HEK293 (cell line): ENCODE measurements around the gene RBBP8.

ENCODE experiments used
- CTCF ChIA-PET: fragments of 350-600 bp; formaldehyde crosslinking; extraction: SDS; loops from one replicate; lab custom pipeline; 2021; ENCODE audit warnings: antibody characterized with exemption; lab: Yijun Ruan, JAX
- POLR2A ChIA-PET: fragments of 300-600 bp; formaldehyde crosslinking; extraction: SDS; loops from one replicate; lab custom pipeline; 2020; ENCODE audit warnings: antibody characterized with exemption, inconsistent platforms; lab: Yijun Ruan, JAX
- H3K27ac ChIP-seq: fragments of 200-500 bp; sonication (Bioruptor generic); 2 replicates; pipeline ENCODE4 v1.5.1; 2014; ENCODE audit warnings: low read depth, low read length, control low read depth, inconsistent platforms; ENCODE audit errors: extremely low read depth
- H3K36me3 ChIP-seq, 2 experiments: fragments of 200-500 bp in 1 of 2; sonication (Bioruptor generic) in 1 of 2; 1 replicate in 1 of 2; 2 replicates in 1 of 2; pipeline ENCODE4 v1.5.1; 2014 to 2017; ENCODE audit warnings: inconsistent platforms in 2 of 2, low read length in 2 of 2; ENCODE audit not compliant: control insufficient read depth in 2 of 2, insufficient read depth in 1 of 2
- H3K4me1 ChIP-seq: fragments of 200-500 bp; sonication (Bioruptor generic); 2 replicates; pipeline ENCODE4 v1.5.1; 2014; ENCODE audit warnings: mild to moderate bottlenecking, low read length, inconsistent platforms; ENCODE audit not compliant: control insufficient read depth, insufficient read depth
- H3K4me3 ChIP-seq: 2 replicates; pipeline ENCODE4 v1.5.1; 2011; ENCODE audit warnings: low read depth, mild to moderate bottlenecking, control low read depth, low read length, moderate library complexity
- H3K9me3 ChIP-seq: fragments of 200-500 bp; sonication (Bioruptor generic); 2 replicates; pipeline ENCODE4 v1.5.1; 2014; ENCODE audit warnings: low read depth, low read length, inconsistent platforms; ENCODE audit not compliant: control insufficient read depth, insufficient read depth
- EGR2 ChIP-seq: fragments of 450-650 bp; formaldehyde crosslinking; IDR thresholded peaks from 2 replicates; pipeline ENCODE4 v1.5.1; 2016; ENCODE audit warnings: low read depth, missing biosample characterization, missing genetic modification characterization
- GLIS2 ChIP-seq: fragments of 450-650 bp; formaldehyde crosslinking; IDR thresholded peaks from 2 replicates; pipeline ENCODE4 v1.5.1; 2016; ENCODE audit warnings: missing biosample characterization, missing genetic modification characterization
- KLF10 ChIP-seq: fragments of 450-650 bp; IDR thresholded peaks from 2 replicates; pipeline ENCODE4 v1.5.1; 2018; ENCODE audit warnings: missing biosample characterization, mild to moderate bottlenecking, missing genetic modification characterization
- KLF16 ChIP-seq: fragments of 450-650 bp; formaldehyde crosslinking; IDR thresholded peaks from 2 replicates; pipeline ENCODE4 v1.5.1; 2017; ENCODE audit warnings: missing biosample characterization, missing genetic modification characterization
- OSR2 ChIP-seq: fragments of 450-650 bp; formaldehyde crosslinking; IDR thresholded peaks from 2 replicates; pipeline ENCODE4 v1.5.1; 2016; ENCODE audit warnings: missing biosample characterization, missing genetic modification characterization
- PRDM1 ChIP-seq: fragments of 450-650 bp; formaldehyde crosslinking; IDR thresholded peaks from 2 replicates; pipeline ENCODE4; 2016; ENCODE audit warnings: missing biosample characterization, missing genetic modification characterization
- ZBTB21 ChIP-seq: fragments of 450-650 bp; formaldehyde crosslinking; IDR thresholded peaks from 2 replicates; pipeline ENCODE4 v1.5.1; 2017; ENCODE audit warnings: missing biosample characterization, missing genetic modification characterization
- ZFP3 ChIP-seq: fragments of 450-650 bp; formaldehyde crosslinking; IDR thresholded peaks from 2 replicates; pipeline ENCODE4 v1.5.1; 2016; ENCODE audit warnings: low read depth, missing biosample characterization, missing genetic modification characterization
- ZNF16 ChIP-seq: fragments of 450-650 bp; formaldehyde crosslinking; IDR thresholded peaks from 2 replicates; pipeline ENCODE4 v1.5.1; 2016; ENCODE audit warnings: low read depth, missing biosample characterization, missing genetic modification characterization
- ZNF202 ChIP-seq: fragments of 450-650 bp; formaldehyde crosslinking; IDR thresholded peaks from 2 replicates; pipeline ENCODE4 v1.5.1; 2016; ENCODE audit warnings: missing biosample characterization, missing genetic modification characterization, borderline replicate concordance
- ZNF292 ChIP-seq: fragments of 450-650 bp; formaldehyde crosslinking; IDR thresholded peaks from 2 replicates; pipeline ENCODE4 v1.5.1; 2016; ENCODE audit warnings: low read depth, missing biosample characterization, missing genetic modification characterization, borderline replicate concordance
- ZNF350 ChIP-seq: fragments of 450-650 bp; formaldehyde crosslinking; IDR thresholded peaks from 2 replicates; pipeline ENCODE4 v1.5.0; 2017; ENCODE audit warnings: missing biosample characterization, mild to moderate bottlenecking, missing genetic modification characterization
- ZNF514 ChIP-seq: fragments of 450-650 bp; formaldehyde crosslinking; IDR thresholded peaks from 2 replicates; pipeline ENCODE4 v1.5.1; 2016; ENCODE audit warnings: missing biosample characterization, missing genetic modification characterization
- ZNF530 ChIP-seq: fragments of 450-650 bp; formaldehyde crosslinking; IDR thresholded peaks from 2 replicates; pipeline ENCODE4 v1.5.1; 2016; ENCODE audit warnings: low read depth, missing biosample characterization, missing genetic modification characterization
- ZNF571 ChIP-seq: fragments of 450-650 bp; formaldehyde crosslinking; IDR thresholded peaks from 2 replicates; pipeline ENCODE4 v1.5.0; 2017; ENCODE audit warnings: missing biosample characterization, missing genetic modification characterization
- ZNF677 ChIP-seq: fragments of 450-650 bp; IDR thresholded peaks from 2 replicates; pipeline ENCODE4 v1.5.0; 2018; ENCODE audit warnings: missing biosample characterization, mild to moderate bottlenecking, missing genetic modification characterization, moderate library complexity
- ZNF76 ChIP-seq: fragments of 450-650 bp; formaldehyde crosslinking; IDR thresholded peaks from 2 replicates; pipeline ENCODE4; 2016; ENCODE audit warnings: low read depth, missing biosample characterization, missing genetic modification characterization, borderline replicate concordance
- ZNF776 ChIP-seq: fragments of 450-650 bp; formaldehyde crosslinking; IDR thresholded peaks from 2 replicates; pipeline ENCODE4 v1.5.0; 2017; ENCODE audit warnings: missing biosample characterization, missing genetic modification characterization, borderline replicate concordance
- ZNF792 ChIP-seq: fragments of 450-650 bp; formaldehyde crosslinking; IDR thresholded peaks from 2 replicates; pipeline ENCODE4 v1.5.1; 2016; ENCODE audit warnings: missing biosample characterization, missing genetic modification characterization
- ZXDB ChIP-seq: fragments of 450-650 bp; formaldehyde crosslinking; IDR thresholded peaks from 2 replicates; pipeline ENCODE4 v1.5.1; 2016; ENCODE audit warnings: missing biosample characterization, missing genetic modification characterization
- TF ChIP-seq, protein P1 (sequence below): fragments of 450-650 bp; formaldehyde crosslinking; IDR thresholded peaks from 2 replicates; pipeline ENCODE4 v1.5.1; 2016; ENCODE audit warnings: missing biosample characterization, missing genetic modification characterization
- TF ChIP-seq, protein P2 (sequence below): fragments of 450-650 bp; formaldehyde crosslinking; IDR thresholded peaks from 2 replicates; pipeline ENCODE4 v1.5.1; 2017; ENCODE audit warnings: missing biosample characterization, missing genetic modification characterization
- TF ChIP-seq, protein P3 (sequence below): fragments of 450-650 bp; formaldehyde crosslinking; IDR thresholded peaks from 2 replicates; pipeline ENCODE4 v1.5.1; 2016; ENCODE audit warnings: missing biosample characterization, missing genetic modification characterization
- TF ChIP-seq, protein P4 (sequence below): fragments of 450-650 bp; formaldehyde crosslinking; IDR thresholded peaks from 2 replicates; pipeline ENCODE4 v1.5.1; 2016; ENCODE audit warnings: missing biosample characterization, missing genetic modification characterization
- TF ChIP-seq, protein P5 (sequence below): fragments of 450-650 bp; formaldehyde crosslinking; IDR thresholded peaks from 2 replicates; pipeline ENCODE4 v1.5.1; 2017; ENCODE audit warnings: missing biosample characterization, missing genetic modification characterization
- TF ChIP-seq, protein P6 (sequence below): fragments of 450-650 bp; formaldehyde crosslinking; conservative IDR thresholded peaks from 2 replicates; pipeline ENCODE4 v1.5.1; 2016; ENCODE audit warnings: low read depth, missing biosample characterization, missing genetic modification characterization

Gene RBBP8

DNA sequence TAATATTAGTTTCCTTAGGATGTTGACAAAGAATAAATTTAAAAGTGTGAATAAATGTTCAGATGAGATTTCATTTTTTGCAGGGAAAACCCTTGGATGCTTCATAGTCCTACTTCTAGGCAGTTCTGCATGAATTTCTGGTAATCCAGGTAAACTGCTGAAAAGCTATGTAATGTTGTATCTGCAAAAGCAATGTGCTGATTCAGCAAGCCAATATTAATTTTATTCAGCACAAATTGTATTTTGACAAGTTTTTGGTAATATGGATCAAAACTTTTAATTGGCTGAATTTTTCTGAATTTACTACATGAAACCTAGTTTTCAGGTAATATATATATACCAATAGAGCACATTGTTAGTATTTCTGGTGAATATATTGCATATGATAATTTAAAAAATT lies 17.8 kb upstream of the RBBP8 start:
- TF ChIP-seq ZNF202 (tag by site-specific recombination), result no peak
- TF ChIP-seq ZNF530, result no peak
- TF ChIP-seq ZNF571 (tag by site-specific recombination), result no peak
- no peak for TF ChIP-seq ZNF76
- TF ChIP-seq, protein P1, sequence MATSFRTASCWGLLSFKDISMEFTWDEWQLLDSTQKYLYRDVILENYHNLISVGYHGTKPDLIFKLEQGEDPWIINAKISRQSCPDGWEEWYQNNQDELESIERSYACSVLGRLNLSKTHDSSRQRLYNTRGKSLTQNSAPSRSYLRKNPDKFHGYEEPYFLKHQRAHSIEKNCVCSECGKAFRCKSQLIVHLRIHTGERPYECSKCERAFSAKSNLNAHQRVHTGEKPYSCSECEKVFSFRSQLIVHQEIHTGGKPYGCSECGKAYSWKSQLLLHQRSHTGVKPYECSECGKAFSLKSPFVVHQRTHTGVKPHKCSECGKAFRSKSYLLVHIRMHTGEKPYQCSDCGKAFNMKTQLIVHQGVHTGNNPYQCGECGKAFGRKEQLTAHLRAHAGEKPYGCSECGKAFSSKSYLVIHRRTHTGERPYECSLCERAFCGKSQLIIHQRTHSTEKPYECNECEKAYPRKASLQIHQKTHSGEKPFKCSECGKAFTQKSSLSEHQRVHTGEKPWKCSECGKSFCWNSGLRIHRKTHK, result no peak
- no peak for TF ChIP-seq KLF16 (tag by site-specific recombination)
- TF ChIP-seq KLF10 (tag by site-specific recombination), result no peak
- TF ChIP-seq GLIS2 (tag by site-specific recombination), result no peak
- TF ChIP-seq ZNF677 (tag by site-specific recombination), result no peak
- no peak for TF ChIP-seq ZNF514 (tag by site-specific recombination)
- TF ChIP-seq, protein P2, sequence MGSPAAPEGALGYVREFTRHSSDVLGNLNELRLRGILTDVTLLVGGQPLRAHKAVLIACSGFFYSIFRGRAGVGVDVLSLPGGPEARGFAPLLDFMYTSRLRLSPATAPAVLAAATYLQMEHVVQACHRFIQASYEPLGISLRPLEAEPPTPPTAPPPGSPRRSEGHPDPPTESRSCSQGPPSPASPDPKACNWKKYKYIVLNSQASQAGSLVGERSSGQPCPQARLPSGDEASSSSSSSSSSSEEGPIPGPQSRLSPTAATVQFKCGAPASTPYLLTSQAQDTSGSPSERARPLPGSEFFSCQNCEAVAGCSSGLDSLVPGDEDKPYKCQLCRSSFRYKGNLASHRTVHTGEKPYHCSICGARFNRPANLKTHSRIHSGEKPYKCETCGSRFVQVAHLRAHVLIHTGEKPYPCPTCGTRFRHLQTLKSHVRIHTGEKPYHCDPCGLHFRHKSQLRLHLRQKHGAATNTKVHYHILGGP (tag by site-specific recombination), result no peak
- TF ChIP-seq ZFP3 (tag by site-specific recombination), result no peak
- no peak for TF ChIP-seq ZBTB21 (tag by site-specific recombination)
- TF ChIP-seq ZNF792, result no peak
- TF ChIP-seq, protein P3, sequence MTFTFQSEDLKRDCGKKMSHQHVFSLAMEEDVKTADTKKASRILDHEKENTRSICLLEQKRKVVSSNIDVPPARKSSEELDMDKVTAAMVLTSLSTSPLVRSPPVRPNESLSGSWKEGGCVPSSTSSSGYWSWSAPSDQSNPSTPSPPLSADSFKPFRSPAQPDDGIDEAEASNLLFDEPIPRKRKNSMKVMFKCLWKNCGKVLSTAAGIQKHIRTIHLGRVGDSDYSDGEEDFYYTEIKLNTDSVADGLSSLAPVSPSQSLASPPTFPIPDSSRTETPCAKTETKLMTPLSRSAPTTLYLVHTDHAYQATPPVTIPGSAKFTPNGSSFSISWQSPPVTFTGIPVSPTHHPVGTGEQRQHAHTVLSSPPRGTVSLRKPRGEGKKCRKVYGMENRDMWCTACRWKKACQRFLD, result no peak
- no peak for TF ChIP-seq ZNF776
- no peak for TF ChIP-seq ZNF16 (tag by site-specific recombination)
- TF ChIP-seq ZNF292 (tag by site-specific recombination), result no peak
- H3K9me3 ChIP-seq, result no peaks in the 10 kb centered on the region
- no peak overlapping the region for H3K4me3 ChIP-seq
- ChIA-PET POLR2A (interaction anchor here (1.2 kb wide), 1 partner anchor 18 kb away, joined by 3 read pairs; the partner anchor contains the start of gene RBBP8), CTCF (interaction anchor here (0.7 to 7.6 kb wide), 4 partner anchors 9 to 63 kb away, joined by 3 to 48 read pairs (median 4); no protein-coding TSS in a partner anchor)
- no peak overlapping the region for H3K27ac ChIP-seq
- no peaks in the 10 kb centered on the region for H3K36me3 ChIP-seq
- no peaks in the 10 kb centered on the region for H3K4me1 ChIP-seq

DNA sequence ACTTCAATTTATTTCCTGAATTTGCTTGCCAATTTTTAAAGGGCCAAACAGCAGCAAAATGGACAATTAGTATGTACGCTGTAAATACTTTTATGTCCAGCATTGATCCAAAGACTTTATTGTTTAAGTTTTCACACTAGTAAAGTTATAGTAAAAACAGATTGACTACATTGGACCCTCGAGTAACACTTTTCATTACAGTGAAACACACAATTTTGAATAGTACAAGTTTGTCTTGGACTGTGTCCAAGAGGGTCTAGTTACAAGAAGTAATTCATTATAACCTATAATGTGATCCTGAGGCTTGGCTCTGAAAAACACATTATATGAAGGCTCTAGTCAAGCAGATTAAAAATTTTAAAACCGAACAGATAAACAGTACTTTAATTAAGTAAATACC lies 11.4 kb upstream of the RBBP8 start:
- Histone ChIP-seq H3K27ac (no peak overlapping the region), H3K36me3 (no peaks in the 10 kb centered on the region), H3K4me1 (peaks cover 10% of the 10 kb centered on the region; the same call in 1 of the 2 replicates), H3K4me3 (no peak overlapping the region), H3K9me3 (no peaks in the 10 kb centered on the region)
- ChIA-PET POLR2A (interaction anchor here (2.6 kb wide), 1 partner anchor 11 kb away, joined by 11 read pairs; the partner anchor contains the start of gene RBBP8), CTCF (interaction anchor here (1.5 to 2.1 kb wide), 2 partner anchors 11 to 14 kb away, joined by 7 read pairs; partner anchors contain the start of gene RBBP8)
- peak; percentile 77 for TF ChIP-seq OSR2 (tag by site-specific recombination)
- TF ChIP-seq ZNF350 (tag by site-specific recombination), result no peak
- TF ChIP-seq, protein P4, sequence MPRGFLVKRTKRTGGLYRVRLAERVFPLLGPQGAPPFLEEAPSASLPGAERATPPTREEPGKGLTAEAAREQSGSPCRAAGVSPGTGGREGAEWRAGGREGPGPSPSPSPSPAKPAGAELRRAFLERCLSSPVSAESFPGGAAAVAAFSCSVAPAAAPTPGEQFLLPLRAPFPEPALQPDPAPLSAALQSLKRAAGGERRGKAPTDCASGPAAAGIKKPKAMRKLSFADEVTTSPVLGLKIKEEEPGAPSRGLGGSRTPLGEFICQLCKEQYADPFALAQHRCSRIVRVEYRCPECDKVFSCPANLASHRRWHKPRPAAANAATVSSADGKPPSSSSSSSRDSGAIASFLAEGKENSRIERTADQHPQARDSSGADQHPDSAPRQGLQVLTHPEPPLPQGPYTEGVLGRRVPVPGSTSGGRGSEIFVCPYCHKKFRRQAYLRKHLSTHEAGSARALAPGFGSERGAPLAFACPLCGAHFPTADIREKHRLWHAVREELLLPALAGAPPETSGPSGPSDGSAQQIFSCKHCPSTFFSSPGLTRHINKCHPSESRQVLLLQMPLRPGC (tag by site-specific recombination), result no peak
- no peak for TF ChIP-seq PRDM1 (tag by site-specific recombination)
- peak; percentile 58 for TF ChIP-seq ZXDB (tag by site-specific recombination)
- TF ChIP-seq EGR2 (tag by site-specific recombination), result no peak
- TF ChIP-seq, protein P5, sequence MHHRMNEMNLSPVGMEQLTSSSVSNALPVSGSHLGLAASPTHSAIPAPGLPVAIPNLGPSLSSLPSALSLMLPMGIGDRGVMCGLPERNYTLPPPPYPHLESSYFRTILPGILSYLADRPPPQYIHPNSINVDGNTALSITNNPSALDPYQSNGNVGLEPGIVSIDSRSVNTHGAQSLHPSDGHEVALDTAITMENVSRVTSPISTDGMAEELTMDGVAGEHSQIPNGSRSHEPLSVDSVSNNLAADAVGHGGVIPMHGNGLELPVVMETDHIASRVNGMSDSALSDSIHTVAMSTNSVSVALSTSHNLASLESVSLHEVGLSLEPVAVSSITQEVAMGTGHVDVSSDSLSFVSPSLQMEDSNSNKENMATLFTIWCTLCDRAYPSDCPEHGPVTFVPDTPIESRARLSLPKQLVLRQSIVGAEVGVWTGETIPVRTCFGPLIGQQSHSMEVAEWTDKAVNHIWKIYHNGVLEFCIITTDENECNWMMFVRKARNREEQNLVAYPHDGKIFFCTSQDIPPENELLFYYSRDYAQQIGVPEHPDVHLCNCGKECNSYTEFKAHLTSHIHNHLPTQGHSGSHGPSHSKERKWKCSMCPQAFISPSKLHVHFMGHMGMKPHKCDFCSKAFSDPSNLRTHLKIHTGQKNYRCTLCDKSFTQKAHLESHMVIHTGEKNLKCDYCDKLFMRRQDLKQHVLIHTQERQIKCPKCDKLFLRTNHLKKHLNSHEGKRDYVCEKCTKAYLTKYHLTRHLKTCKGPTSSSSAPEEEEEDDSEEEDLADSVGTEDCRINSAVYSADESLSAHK (tag by site-specific recombination), result peak; percentile 90
- TF ChIP-seq, protein P6, sequence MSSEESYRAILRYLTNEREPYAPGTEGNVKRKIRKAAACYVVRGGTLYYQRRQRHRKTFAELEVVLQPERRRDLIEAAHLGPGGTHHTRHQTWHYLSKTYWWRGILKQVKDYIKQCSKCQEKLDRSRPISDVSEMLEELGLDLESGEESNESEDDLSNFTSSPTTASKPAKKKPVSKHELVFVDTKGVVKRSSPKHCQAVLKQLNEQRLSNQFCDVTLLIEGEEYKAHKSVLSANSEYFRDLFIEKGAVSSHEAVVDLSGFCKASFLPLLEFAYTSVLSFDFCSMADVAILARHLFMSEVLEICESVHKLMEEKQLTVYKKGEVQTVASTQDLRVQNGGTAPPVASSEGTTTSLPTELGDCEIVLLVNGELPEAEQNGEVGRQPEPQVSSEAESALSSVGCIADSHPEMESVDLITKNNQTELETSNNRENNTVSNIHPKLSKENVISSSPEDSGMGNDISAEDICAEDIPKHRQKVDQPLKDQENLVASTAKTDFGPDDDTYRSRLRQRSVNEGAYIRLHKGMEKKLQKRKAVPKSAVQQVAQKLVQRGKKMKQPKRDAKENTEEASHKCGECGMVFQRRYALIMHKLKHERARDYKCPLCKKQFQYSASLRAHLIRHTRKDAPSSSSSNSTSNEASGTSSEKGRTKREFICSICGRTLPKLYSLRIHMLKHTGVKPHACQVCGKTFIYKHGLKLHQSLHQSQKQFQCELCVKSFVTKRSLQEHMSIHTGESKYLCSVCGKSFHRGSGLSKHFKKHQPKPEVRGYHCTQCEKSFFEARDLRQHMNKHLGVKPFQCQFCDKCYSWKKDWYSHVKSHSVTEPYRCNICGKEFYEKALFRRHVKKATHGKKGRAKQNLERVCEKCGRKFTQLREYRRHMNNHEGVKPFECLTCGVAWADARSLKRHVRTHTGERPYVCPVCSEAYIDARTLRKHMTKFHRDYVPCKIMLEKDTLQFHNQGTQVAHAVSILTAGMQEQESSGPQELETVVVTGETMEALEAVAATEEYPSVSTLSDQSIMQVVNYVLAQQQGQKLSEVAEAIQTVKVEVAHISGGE (tag by site-specific recombination), result no peak
